ENCODE results near the gene ESRRA. TPM values are rescaled to one million over a fixed set of nuclear protein-coding genes. Genes with fewer than 3 reads are reported as not detected.

ESRRA gene
- total and polyA plus RNA-seq, 12 donors, result 18.2 to 74.4 (median 54.5) TPM

DNA sequence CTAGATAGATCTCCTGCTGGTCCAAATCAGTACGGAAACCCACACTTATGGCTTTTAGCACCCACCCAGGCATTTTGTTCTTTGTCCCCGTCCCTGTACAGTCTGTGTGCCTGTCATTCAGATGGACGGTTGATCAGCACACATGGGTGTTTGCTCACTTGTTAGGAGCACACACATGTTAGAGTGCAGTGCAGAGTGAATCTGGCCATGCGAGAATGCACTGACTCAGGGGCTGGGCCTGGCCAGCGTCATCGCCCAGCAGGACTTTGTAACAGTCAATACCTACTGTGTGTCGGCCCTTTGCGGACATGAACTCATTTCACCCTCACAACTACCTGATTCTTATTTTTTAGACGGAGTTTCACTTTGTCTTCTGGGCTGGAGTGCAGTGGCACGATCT, 57.0 kb downstream of the ESRRA start:
- H3K4me1 ChIP-seq (replicated peaks in 1 of 2), result peaks cover 7 to 27% of the 10 kb centered on the region in 2 donors
- H3K27ac ChIP-seq, result no peak overlapping the region
- no peak for DNase-seq
- WGBS, 4 donors, result 94 to 96% (median 95%) methylated on average over 10 of the region's 10 CpGs
- H3K4me3 ChIP-seq, result no peak overlapping the region
- no peaks in the 10 kb centered on the region for H3K9me3 ChIP-seq (replicated peaks in 1 of 3)
- TF ChIP-seq POLR2A (IDR thresholded peaks at IDR 0.05), result no peak
- TF ChIP-seq, protein P1, sequence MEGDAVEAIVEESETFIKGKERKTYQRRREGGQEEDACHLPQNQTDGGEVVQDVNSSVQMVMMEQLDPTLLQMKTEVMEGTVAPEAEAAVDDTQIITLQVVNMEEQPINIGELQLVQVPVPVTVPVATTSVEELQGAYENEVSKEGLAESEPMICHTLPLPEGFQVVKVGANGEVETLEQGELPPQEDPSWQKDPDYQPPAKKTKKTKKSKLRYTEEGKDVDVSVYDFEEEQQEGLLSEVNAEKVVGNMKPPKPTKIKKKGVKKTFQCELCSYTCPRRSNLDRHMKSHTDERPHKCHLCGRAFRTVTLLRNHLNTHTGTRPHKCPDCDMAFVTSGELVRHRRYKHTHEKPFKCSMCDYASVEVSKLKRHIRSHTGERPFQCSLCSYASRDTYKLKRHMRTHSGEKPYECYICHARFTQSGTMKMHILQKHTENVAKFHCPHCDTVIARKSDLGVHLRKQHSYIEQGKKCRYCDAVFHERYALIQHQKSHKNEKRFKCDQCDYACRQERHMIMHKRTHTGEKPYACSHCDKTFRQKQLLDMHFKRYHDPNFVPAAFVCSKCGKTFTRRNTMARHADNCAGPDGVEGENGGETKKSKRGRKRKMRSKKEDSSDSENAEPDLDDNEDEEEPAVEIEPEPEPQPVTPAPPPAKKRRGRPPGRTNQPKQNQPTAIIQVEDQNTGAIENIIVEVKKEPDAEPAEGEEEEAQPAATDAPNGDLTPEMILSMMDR (IDR thresholded peaks at IDR 0.05), result no peak
- intact Hi-C loops (cut with DNase I), result no loop called here
- H3K36me3 ChIP-seq (replicated peaks in 1 of 2), result peaks cover 0 to 61% of the 10 kb centered on the region in 2 donors
- no peaks in the 10 kb centered on the region for H3K27me3 ChIP-seq

DNA sequence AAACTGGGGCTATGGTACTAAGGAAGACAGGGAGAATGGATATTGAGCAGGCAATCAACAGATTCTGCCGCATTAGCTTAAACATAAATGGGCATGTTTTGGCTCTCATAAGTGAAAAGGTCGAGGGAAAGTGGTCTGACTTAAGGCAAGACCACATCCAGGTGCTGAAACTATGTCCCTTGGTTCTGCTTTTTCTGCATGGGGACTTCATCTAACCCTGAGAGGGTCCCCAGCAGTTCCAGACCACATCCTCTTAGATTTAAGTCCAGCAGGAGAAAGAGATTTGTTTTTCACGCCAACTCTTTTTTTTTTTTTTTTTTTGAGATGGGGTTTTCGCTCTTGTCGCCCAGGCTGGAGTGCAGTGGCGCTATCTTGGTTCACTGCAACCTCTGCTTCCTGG, 59.1 kb downstream of the ESRRA start:
- H3K4me3 ChIP-seq, result no peak overlapping the region
- no peaks in the 10 kb centered on the region for H3K9me3 ChIP-seq (replicated peaks in 1 of 3)
- TF ChIP-seq, protein P1 (IDR thresholded peaks at IDR 0.05), result no peak
- TF ChIP-seq POLR2A (IDR thresholded peaks at IDR 0.05), result no peak
- intact Hi-C loops (cut with DNase I), result no loop called here
- 87 to 92% (median 90%) methylated on average over 6 of the region's 6 CpGs for WGBS, 4 donors
- H3K27me3 ChIP-seq, result no peaks in the 10 kb centered on the region
- no peak for DNase-seq
- H3K36me3 ChIP-seq (replicated peaks in 1 of 2), result peaks cover 0 to 81% of the 10 kb centered on the region in 2 donors
- peaks cover 0 to 11% of the 10 kb centered on the region in 2 donors for H3K4me1 ChIP-seq (replicated peaks in 1 of 2)
- H3K27ac ChIP-seq, result no peak overlapping the region

DNA sequence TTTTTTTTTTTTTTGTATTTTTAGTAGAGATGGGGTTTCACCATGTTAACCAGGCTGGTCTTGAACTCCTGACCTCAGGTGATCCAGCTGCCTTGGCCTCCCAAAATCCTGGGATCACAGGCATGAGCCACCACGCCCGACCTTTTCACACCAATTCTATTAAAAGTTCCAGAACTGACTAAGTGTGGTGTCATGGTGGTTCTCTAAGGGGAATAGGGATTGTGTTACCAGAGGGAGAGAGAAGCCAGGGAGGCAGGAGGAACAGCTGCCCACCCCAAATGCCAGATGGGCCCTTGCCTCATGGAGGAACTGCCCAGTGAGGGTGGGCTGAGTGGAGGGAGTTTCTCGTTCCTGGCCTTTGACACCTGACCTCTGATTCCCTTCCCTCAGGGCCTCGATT, 59.6 kb downstream of the ESRRA start:
- no peak overlapping the region for H3K4me3 ChIP-seq
- intact Hi-C loops (cut with DNase I), result no loop called here
- H3K36me3 ChIP-seq (replicated peaks in 1 of 2), result peaks cover 0 to 85% of the 10 kb centered on the region in 2 donors
- no peaks in the 10 kb centered on the region for H3K9me3 ChIP-seq (replicated peaks in 1 of 3)
- H3K27me3 ChIP-seq, result no peaks in the 10 kb centered on the region
- peaks cover 0 to 6% of the 10 kb centered on the region in 2 donors for H3K4me1 ChIP-seq (replicated peaks in 1 of 2)
- no peak for DNase-seq
- TF ChIP-seq, protein P1 (IDR thresholded peaks at IDR 0.05), result no peak
- no peak for TF ChIP-seq POLR2A (IDR thresholded peaks at IDR 0.05)
- no peak overlapping the region for H3K27ac ChIP-seq
- WGBS, 4 donors, result 74 to 94% (median 89%) methylated on average over 3 to 4 of the region's 4 CpGs

Small RNAs within 50 kb of the gene (microRNA-seq; reads per million reads assigned to microRNA genes)
- 0 to 2.3 (median 0.38) reads per million in 3 donors for gene MIR7155

Small RNAs within 50 kb of the gene (small RNA-seq; reads per million reads assigned to genes)
- 0.42 to 0.59 reads per million in 2 donors for gene MIR7155
- gene RF00019, result 0 reads per million in 2 donors

Other genes starting within 250 kb of the ESRRA start
- gene MACROD1, start 139.4 kb upstream of the ESRRA start, total RNA-seq, result 10 to 100 TPM; 13.5 to 62.9 (median 22.3) TPM
- 10 to 100 TPM in 2 of 3 donors, 1 to 10 TPM in 1; 5.5 to 60.7 (median 41.1) TPM for gene MACROD1, start 139.4 kb upstream of the ESRRA start, polyA plus RNA-seq
- gene STIP1, start 119.4 kb upstream of the ESRRA start, total RNA-seq, result 100 to 1,000 TPM; 126 to 404 (median 184) TPM
- 100 to 1,000 TPM in 1 of 3 donors, 10 to 100 TPM in 2; 82.1 to 523 (median 91.4) TPM for gene STIP1, start 119.4 kb upstream of the ESRRA start, polyA plus RNA-seq
- gene FERMT3, start 98.8 kb upstream of the ESRRA start, total RNA-seq, result 10 to 100 TPM in 8 of 9 donors, 1 to 10 TPM in 1; 3.2 to 77.0 (median 29.9) TPM
- gene FERMT3, start 98.8 kb upstream of the ESRRA start, polyA plus RNA-seq, result 10 to 100 TPM in 2 of 3 donors, 1 to 10 TPM in 1; 5.5 to 57.8 (median 49.0) TPM
- gene TRPT1, start 79.3 kb upstream of the ESRRA start, total RNA-seq, result 10 to 100 TPM; 40.8 to 90.3 (median 55.6) TPM
- 100 to 1,000 TPM in 2 of 3 donors, 10 to 100 TPM in 1; 17.9 to 205 (median 175) TPM for gene TRPT1, start 79.3 kb upstream of the ESRRA start, polyA plus RNA-seq
- gene NUDT22, start 79.2 kb upstream of the ESRRA start, total RNA-seq, result 100 to 1,000 TPM in 2 of 9 donors, 10 to 100 TPM in 7; 67.2 to 126 (median 79.9) TPM
- 100 to 1,000 TPM in 2 of 3 donors, 10 to 100 TPM in 1; 19.5 to 190 (median 101) TPM for gene NUDT22, start 79.2 kb upstream of the ESRRA start, polyA plus RNA-seq
- 100 to 1,000 TPM in 1 of 9 donors, 10 to 100 TPM in 8; 19.9 to 112 (median 44.3) TPM for gene DNAJC4, start 75.0 kb upstream of the ESRRA start, total RNA-seq
- gene DNAJC4, start 75.0 kb upstream of the ESRRA start, polyA plus RNA-seq, result 100 to 1,000 TPM in 2 of 3 donors, 10 to 100 TPM in 1; 59.4 to 220 (median 192) TPM
- gene VEGFB, start 70.9 kb upstream of the ESRRA start, total RNA-seq, result 100 to 1,000 TPM in 5 of 9 donors, 10 to 100 TPM in 4; 36.0 to 156 (median 129) TPM
- 100 to 1,000 TPM in 2 of 3 donors, 10 to 100 TPM in 1; 64.4 to 185 (median 158) TPM for gene VEGFB, start 70.9 kb upstream of the ESRRA start, polyA plus RNA-seq
- gene FKBP2, start 64.4 kb upstream of the ESRRA start, total RNA-seq, result 100 to 1,000 TPM in 3 of 9 donors, 10 to 100 TPM in 6; 76.1 to 185 (median 96.1) TPM
- 100 to 1,000 TPM; 206 to 812 (median 791) TPM for gene FKBP2, start 64.4 kb upstream of the ESRRA start, polyA plus RNA-seq
- gene PPP1R14B, start 58.6 kb upstream of the ESRRA start, total RNA-seq, result 100 to 1,000 TPM in 7 of 9 donors, 10 to 100 TPM in 2; 77.2 to 212 (median 128) TPM
- gene PPP1R14B, start 58.6 kb upstream of the ESRRA start, polyA plus RNA-seq, result 100 to 1,000 TPM in 2 of 3 donors, 10 to 100 TPM in 1; 85.1 to 331 (median 327) TPM
- 10 to 100 TPM in 8 of 9 donors, 1 to 10 TPM in 1; 5.0 to 65.9 (median 44.0) TPM for gene PLCB3, start 54.0 kb upstream of the ESRRA start, total RNA-seq
- 10 to 100 TPM in 2 of 3 donors, 1 to 10 TPM in 1; 6.6 to 89.5 (median 31.7) TPM for gene PLCB3, start 54.0 kb upstream of the ESRRA start, polyA plus RNA-seq
- 100 to 1,000 TPM in 5 of 9 donors, 10 to 100 TPM in 4; 72.9 to 219 (median 100) TPM for gene BAD, start 20.9 kb upstream of the ESRRA start, total RNA-seq
- 100 to 1,000 TPM in 2 of 3 donors, 1 to 10 TPM in 1; 9.5 to 111 (median 102) TPM for gene BAD, start 20.9 kb upstream of the ESRRA start, polyA plus RNA-seq
- 10 to 100 TPM; 15.6 to 69.8 (median 48.3) TPM for gene GPR137, start 19.7 kb upstream of the ESRRA start, total RNA-seq
- gene GPR137, start 19.7 kb upstream of the ESRRA start, polyA plus RNA-seq, result 10 to 100 TPM; 16.0 to 41.5 (median 40.9) TPM
- gene KCNK4, start 14.2 kb upstream of the ESRRA start, total RNA-seq, result under 1 TPM in 1 of 9 donors, not detected in 8; 0.54 TPM
- under 1 TPM in 1 of 3 donors, not detected in 2; 0.10 TPM for gene KCNK4, start 14.2 kb upstream of the ESRRA start, polyA plus RNA-seq
- under 1 TPM in 2 of 9 donors, not detected in 7; 0.28 to 0.69 TPM for gene CATSPERZ, start 5.2 kb upstream of the ESRRA start, total RNA-seq
- 1 to 10 TPM in 1 of 3 donors, under 1 TPM in 1, not detected in 1; 0.74 to 1.2 TPM for gene CATSPERZ, start 5.2 kb upstream of the ESRRA start, polyA plus RNA-seq
- gene TRMT112, start 12.0 kb downstream of the ESRRA start, total RNA-seq, result 100 to 1,000 TPM; 286 to 991 (median 383) TPM
- gene TRMT112, start 12.0 kb downstream of the ESRRA start, polyA plus RNA-seq, result 100 to 1,000 TPM; 362 to 855 (median 658) TPM
- gene PRDX5, start 12.6 kb downstream of the ESRRA start, total RNA-seq, result 100 to 1,000 TPM; 324 to 843 (median 433) TPM
- gene PRDX5, start 12.6 kb downstream of the ESRRA start, polyA plus RNA-seq, result 100 to 1,000 TPM; 403 to 713 (median 555) TPM
- gene CCDC88B, start 34.7 kb downstream of the ESRRA start, total RNA-seq, result 10 to 100 TPM in 8 of 9 donors, 1 to 10 TPM in 1; 8.9 to 22.6 (median 14.4) TPM
- gene CCDC88B, start 34.7 kb downstream of the ESRRA start, polyA plus RNA-seq, result 100 to 1,000 TPM in 1 of 3 donors, 10 to 100 TPM in 1, 1 to 10 TPM in 1; 5.1 to 143 (median 47.9) TPM
- gene RPS6KA4, start 53.6 kb downstream of the ESRRA start, total RNA-seq, result 10 to 100 TPM; 13.4 to 89.3 (median 26.3) TPM
- gene RPS6KA4, start 53.6 kb downstream of the ESRRA start, polyA plus RNA-seq, result 10 to 100 TPM in 2 of 3 donors, 1 to 10 TPM in 1; 4.9 to 29.8 (median 14.4) TPM